ENCODE data around the gene ABCB1. TPM values are rescaled to one million over a fixed set of nuclear protein-coding genes. Genes with fewer than 3 reads are reported as not detected.
"Not testable (repeated sequence)": the region's sequence is repeated elsewhere in the genome, so short reads cannot be mapped to it uniquely, and the experiment has no call there.

ABCB1 gene
- total RNA-seq, 4 donors from 2014 or later: 0.22 to 0.56 (median 0.30) TPM

DNA sequence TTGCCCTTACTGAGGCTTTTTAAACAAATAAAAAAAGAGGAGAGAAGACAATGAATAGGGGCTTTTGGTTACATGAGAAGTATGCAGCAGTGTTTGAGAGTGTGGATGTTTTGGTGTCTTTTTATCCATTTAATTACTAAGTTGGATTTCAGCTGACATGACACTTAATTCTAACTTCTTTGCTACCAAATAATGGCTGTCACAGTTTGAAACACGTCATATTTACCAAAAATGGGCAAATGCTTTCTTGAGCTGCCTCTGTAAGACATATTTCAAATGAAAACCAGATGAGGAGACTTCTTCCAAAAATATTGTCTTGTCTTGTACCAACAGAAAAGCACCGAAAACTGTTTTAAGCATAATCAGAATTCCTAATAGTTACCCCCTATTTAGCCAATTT is 129.2 kb downstream of the ABCB1 start:
- Histone ChIP-seq H3K27me3 (no peaks in the 10 kb centered on the region), H3K4me3 (no peak overlapping the region), H3K36me3 (no peaks in the 10 kb centered on the region), H3K9me3 (no peaks in the 10 kb centered on the region), H3K4me1 (peaks cover 18 to 23% of the 10 kb centered on the region in 2 donors), H3K27ac (no peak overlapping the region)
- intact Hi-C loops (cut with DNase I; ENCODE audit: low total_unique reads) (no loop called here), in situ Hi-C loops (cut with MboI; ENCODE audit: low sequenced_read_pairs in 4 of 4) (no loop called here)
- no peak for TF ChIP-seq CTCF (IDR thresholded peaks at IDR 0.05 in 4 of 5, conservative IDR thresholded peaks at IDR 0.05 in 1 of 5)
- ATAC-seq (no peak), DNase-seq (no peak)

DNA sequence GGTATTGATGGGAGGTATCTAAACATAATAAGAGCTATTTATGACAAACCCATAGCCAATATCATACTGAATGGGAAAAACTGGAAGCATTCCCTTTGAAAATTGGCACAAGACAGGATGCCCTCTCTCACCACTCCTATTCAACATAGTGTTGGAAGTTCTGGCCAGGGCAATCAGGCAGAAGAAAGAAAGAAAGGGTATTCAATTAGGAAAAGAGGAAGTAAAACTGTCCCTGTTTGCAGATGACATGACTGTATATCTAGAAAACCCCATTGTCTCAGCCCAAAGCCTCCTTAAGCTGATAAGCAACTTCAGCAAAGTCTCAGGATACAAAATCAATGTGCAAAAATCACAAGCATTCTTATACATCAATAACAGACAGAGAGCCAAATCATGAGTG is 131.5 kb downstream of the ABCB1 start:
- H3K27me3 ChIP-seq; ATAC-seq; H3K9me3 ChIP-seq; DNase-seq; H3K4me3 ChIP-seq; H3K36me3 ChIP-seq; in situ Hi-C loops (cut with MboI; ENCODE audit: low sequenced_read_pairs in 4 of 4); H3K27ac ChIP-seq; intact Hi-C loops (cut with DNase I; ENCODE audit: low total_unique reads): not testable (repeated sequence)
- H3K4me1 ChIP-seq: peaks cover 14 to 17% of the 10 kb centered on the region in 2 donors

- H3K9me3 ChIP-seq; in situ Hi-C loops (cut with MboI; ENCODE audit: low sequenced_read_pairs in 4 of 4); DNase-seq: not testable (repeated sequence)
Observed at GRCh38 chr7:87465534-87465880, 135.2 kb downstream of the ABCB1 start.

GRCh38 chr7:87464830-87465533 is 135.7 kb downstream of the ABCB1 start:
- H3K4me3 ChIP-seq; ATAC-seq; in situ Hi-C loops (cut with MboI; ENCODE audit: low sequenced_read_pairs in 4 of 4); H3K36me3 ChIP-seq; intact Hi-C loops (cut with DNase I; ENCODE audit: low total_unique reads); DNase-seq; H3K27ac ChIP-seq; H3K9me3 ChIP-seq; H3K27me3 ChIP-seq: not testable (repeated sequence)
- peaks cover 10 to 11% of the 10 kb centered on the region in 2 donors for H3K4me1 ChIP-seq

More at GRCh38 chr7:87465534-87465880, 135.2 kb downstream of the ABCB1 start:
- H3K27me3 ChIP-seq; H3K27ac ChIP-seq; H3K4me3 ChIP-seq; intact Hi-C loops (cut with DNase I; ENCODE audit: low total_unique reads); ATAC-seq; H3K36me3 ChIP-seq: not testable (repeated sequence)
- peaks cover 10 to 11% of the 10 kb centered on the region in 2 donors for H3K4me1 ChIP-seq

GRCh38 chr7:87463982-87464381 is 136.7 kb downstream of the ABCB1 start:
- in situ Hi-C loops (cut with MboI; ENCODE audit: low sequenced_read_pairs in 4 of 4) (no loop called here), intact Hi-C loops (cut with DNase I; ENCODE audit: low total_unique reads) (no loop called here)
- Histone ChIP-seq H3K27ac (no peak overlapping the region), H3K27me3 (no peaks in the 10 kb centered on the region), H3K9me3 (no peaks in the 10 kb centered on the region), H3K4me1 (peaks cover 10 to 11% of the 10 kb centered on the region in 2 donors), H3K4me3 (no peak overlapping the region), H3K36me3 (no peaks in the 10 kb centered on the region)
- ATAC-seq (peak in 1 of 2 donors; percentile 60), DNase-seq (no peak)
- TF ChIP-seq CTCF (IDR thresholded peaks at IDR 0.05 in 4 of 5, conservative IDR thresholded peaks at IDR 0.05 in 1 of 5) (no peak), POLR2A (IDR thresholded peaks at IDR 0.05) (no peak)

DNA sequence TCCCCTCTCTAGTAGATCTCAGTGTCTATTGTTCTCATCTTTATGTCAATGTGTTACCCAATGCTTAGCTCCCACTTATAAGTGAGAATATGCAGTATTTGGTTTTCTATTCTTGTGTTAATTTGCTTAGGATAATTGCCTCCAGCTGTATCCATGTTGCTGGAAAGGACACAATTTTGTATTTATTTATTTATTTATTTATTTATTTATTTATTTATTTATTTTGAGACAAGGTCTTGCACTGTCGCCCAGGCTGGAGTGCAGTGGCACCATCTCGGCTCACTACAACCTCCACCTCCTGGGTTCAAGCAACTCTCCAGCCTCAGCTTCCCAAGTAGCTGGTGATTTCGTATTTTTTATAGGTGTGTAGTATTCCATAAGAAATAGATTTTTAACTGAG is 140.2 kb downstream of the ABCB1 start:
- DNase-seq; ATAC-seq; in situ Hi-C loops (cut with MboI; ENCODE audit: low sequenced_read_pairs in 4 of 4); H3K36me3 ChIP-seq; H3K27ac ChIP-seq; H3K9me3 ChIP-seq; intact Hi-C loops (cut with DNase I; ENCODE audit: low total_unique reads); H3K4me3 ChIP-seq; H3K27me3 ChIP-seq: not testable (repeated sequence)
- peaks cover 11 to 23% of the 10 kb centered on the region in 2 donors for H3K4me1 ChIP-seq

GRCh38 chr7:87459941-87460340 is 140.7 kb downstream of the ABCB1 start:
- no peak overlapping the region for H3K27ac ChIP-seq
- TF ChIP-seq CTCF (IDR thresholded peaks at IDR 0.05 in 4 of 5, conservative IDR thresholded peaks at IDR 0.05 in 1 of 5) (no peak), POLR2A (IDR thresholded peaks at IDR 0.05) (no peak)
- H3K4me1 ChIP-seq: peaks cover 11 to 27% of the 10 kb centered on the region in 2 donors
- intact Hi-C loops (cut with DNase I; ENCODE audit: low total_unique reads): loop anchor here (10.0 kb wide), 1 partner anchor 115 kb away; no protein-coding TSS in a partner anchor
- H3K9me3 ChIP-seq: no peaks in the 10 kb centered on the region
- no peak for ATAC-seq
- in situ Hi-C loops (cut with MboI; ENCODE audit: low sequenced_read_pairs in 4 of 4): no loop called here
- no peaks in the 10 kb centered on the region for H3K27me3 ChIP-seq
- DNase-seq: no peak
- no peak overlapping the region for H3K4me3 ChIP-seq
- no peaks in the 10 kb centered on the region for H3K36me3 ChIP-seq
